ENCODE results near the gene KRT78.

The KRT78 gene

GRCh38 chr12:52799505-52800211 is 49.1 kb downstream of the KRT78 start:
- H3K4me2 ChIP-seq (ENCODE audit: low read depth, low read length, poor library complexity, severe bottlenecking) = no peak overlapping the region
- TF ChIP-seq CTCF (conservative IDR thresholded peaks at IDR 0.05; ENCODE audit: low read length) = no peak
- no peak overlapping the region for H2AFZ ChIP-seq (ENCODE audit: low read length)
- no peaks in the 10 kb centered on the region for H3K27me3 ChIP-seq (ENCODE audit: insufficient read depth, low read length, poor library complexity, severe bottlenecking)
- H3K79me2 ChIP-seq (ENCODE audit: insufficient read depth, low read length) = no peaks in the 10 kb centered on the region
- no peak overlapping the region for H3K4me3 ChIP-seq (ENCODE audit: low read length, poor library complexity, severe bottlenecking)
- H3K4me1 ChIP-seq (ENCODE audit: insufficient read depth, low read length, poor library complexity, severe bottlenecking) = no peaks in the 10 kb centered on the region
- no peaks in the 10 kb centered on the region for H3F3A ChIP-seq (ENCODE audit: low read depth)
- no peaks in the 10 kb centered on the region for H3K9me2 ChIP-seq (replicated peaks; ENCODE audit: low read depth, low read length)
- H3K9me3 ChIP-seq (ENCODE audit: insufficient read depth, low read depth, low read length) = no peaks in the 10 kb centered on the region
- H3K36me3 ChIP-seq (ENCODE audit: insufficient read depth, low read length) = no peaks in the 10 kb centered on the region
- no peaks in the 10 kb centered on the region for H4K20me1 ChIP-seq (ENCODE audit: insufficient read depth, low read length, poor library complexity, severe bottlenecking)
- H3K9ac ChIP-seq (ENCODE audit: low read depth, low read length, poor library complexity, severe bottlenecking) = no peak overlapping the region

- Histone ChIP-seq H3K79me2 (ENCODE audit: insufficient read depth, low read length) (no peaks in the 10 kb centered on the region), H3K9me2 (replicated peaks; ENCODE audit: low read depth, low read length) (no peaks in the 10 kb centered on the region), H3K9ac (ENCODE audit: low read depth, low read length, poor library complexity, severe bottlenecking) (no peak overlapping the region), H3K4me3 (ENCODE audit: low read length, poor library complexity, severe bottlenecking) (no peak overlapping the region), H3K36me3 (ENCODE audit: insufficient read depth, low read length) (no peaks in the 10 kb centered on the region), H2AFZ (ENCODE audit: low read length) (no peak overlapping the region), H3K4me2 (ENCODE audit: low read depth, low read length, poor library complexity, severe bottlenecking) (no peak overlapping the region), H3F3A (ENCODE audit: low read depth) (no peaks in the 10 kb centered on the region), H3K9me3 (ENCODE audit: insufficient read depth, low read depth, low read length) (no peaks in the 10 kb centered on the region), H3K27me3 (ENCODE audit: insufficient read depth, low read length, poor library complexity, severe bottlenecking) (no peaks in the 10 kb centered on the region), H3K4me1 (ENCODE audit: insufficient read depth, low read length, poor library complexity, severe bottlenecking) (no peaks in the 10 kb centered on the region), H4K20me1 (ENCODE audit: insufficient read depth, low read length, poor library complexity, severe bottlenecking) (no peaks in the 10 kb centered on the region)
- TF ChIP-seq CTCF (conservative IDR thresholded peaks at IDR 0.05; ENCODE audit: low read length) = no peak
- no peak for TF ChIP-seq EZH2phosphoT487 (IDR thresholded peaks at IDR 0.05; ENCODE audit: borderline replicate concordance)
Observed at GRCh38 chr12:52798671-52799504, 49.9 kb downstream of the KRT78 start.

GRCh38 chr12:52798003-52798670 is 50.7 kb downstream of the KRT78 start:
- Histone ChIP-seq H3K4me2 (ENCODE audit: low read depth, low read length, poor library complexity, severe bottlenecking) (no peak overlapping the region), H2AFZ (ENCODE audit: low read length) (no peak overlapping the region), H3K4me3 (ENCODE audit: low read length, poor library complexity, severe bottlenecking) (no peak overlapping the region), H3K9me2 (replicated peaks; ENCODE audit: low read depth, low read length) (no peaks in the 10 kb centered on the region), H3K79me2 (ENCODE audit: insufficient read depth, low read length) (no peaks in the 10 kb centered on the region), H3K4me1 (ENCODE audit: insufficient read depth, low read length, poor library complexity, severe bottlenecking) (no peaks in the 10 kb centered on the region), H3K27me3 (ENCODE audit: insufficient read depth, low read length, poor library complexity, severe bottlenecking) (no peaks in the 10 kb centered on the region), H3F3A (ENCODE audit: low read depth) (no peaks in the 10 kb centered on the region), H3K9me3 (ENCODE audit: insufficient read depth, low read depth, low read length) (no peaks in the 10 kb centered on the region), H3K36me3 (ENCODE audit: insufficient read depth, low read length) (no peaks in the 10 kb centered on the region), H4K20me1 (ENCODE audit: insufficient read depth, low read length, poor library complexity, severe bottlenecking) (no peaks in the 10 kb centered on the region), H3K9ac (ENCODE audit: low read depth, low read length, poor library complexity, severe bottlenecking) (no peak overlapping the region)
- TF ChIP-seq EZH2phosphoT487 (IDR thresholded peaks at IDR 0.05; ENCODE audit: borderline replicate concordance) = no peak
- no peak for TF ChIP-seq CTCF (conservative IDR thresholded peaks at IDR 0.05; ENCODE audit: low read length)
